Ishikawa (cell line): ENCODE data around the gene TSLP.

Source experiments
- CEBPB ChIP-seq: IDR thresholded peaks from 2 replicates; pipeline ENCODE4 v1.6.1; 2012
- CREB1 ChIP-seq: IDR thresholded peaks from 2 replicates; pipeline ENCODE4 v1.6.1; 2012; ENCODE audit warnings: low read depth
- NFIC ChIP-seq: IDR thresholded peaks from 2 replicates; pipeline ENCODE4 v1.6.1; 2012
- RAD21 ChIP-seq: IDR thresholded peaks from 2 replicates; pipeline ENCODE4 v1.6.1; 2012; ENCODE audit warnings: low read depth
- TAF1 ChIP-seq: IDR thresholded peaks from 2 replicates; pipeline ENCODE4 v1.6.1; 2012; ENCODE audit warnings: low read depth, mild to moderate bottlenecking
- TCF12 ChIP-seq: IDR thresholded peaks from 2 replicates; pipeline ENCODE4 v1.6.1; 2012; ENCODE audit warnings: low read depth
- TF ChIP-seq, protein P1 (sequence below): IDR thresholded peaks from 2 replicates; pipeline ENCODE4 v1.6.1; 2012

DNA sequence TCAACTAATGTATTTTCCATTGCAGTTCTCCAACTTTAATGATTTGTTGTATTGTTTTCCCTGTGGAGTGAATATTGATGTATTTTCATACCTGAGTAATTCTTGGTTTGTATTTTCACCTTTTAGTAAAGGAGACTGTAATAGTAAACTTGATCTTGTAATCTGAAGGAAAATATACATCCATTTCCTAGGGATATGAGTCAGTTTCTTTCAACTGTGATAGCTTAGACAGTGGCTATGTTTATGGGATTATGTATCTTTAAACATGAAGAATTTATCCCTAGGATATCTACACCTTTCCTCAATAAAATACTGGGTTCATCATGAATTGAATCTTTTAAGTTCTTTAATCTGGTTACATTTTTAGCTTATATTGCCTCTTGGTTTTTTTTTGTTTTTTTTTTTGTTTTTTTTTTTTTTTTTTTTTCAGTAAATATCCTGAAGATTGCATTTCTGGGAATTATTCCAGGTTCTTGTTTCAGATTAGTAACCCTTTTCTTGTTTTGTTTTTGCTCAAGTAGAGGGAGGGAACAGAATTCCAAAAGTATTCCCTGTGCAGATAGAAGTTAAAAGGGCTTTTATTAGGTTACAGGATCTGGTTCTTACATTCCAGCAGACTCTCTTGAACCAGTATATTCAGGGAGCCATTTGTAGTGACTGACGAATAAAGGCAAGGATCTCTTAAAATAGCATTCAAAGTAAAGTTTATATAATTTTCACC is 27.7 kb downstream of the TSLP start:
- TF ChIP-seq CEBPB (no peak), TAF1 (no peak), TCF12 (no peak), RAD21 (no peak), CREB1 (no peak), NFIC (no peak)
- TF ChIP-seq, protein P1, sequence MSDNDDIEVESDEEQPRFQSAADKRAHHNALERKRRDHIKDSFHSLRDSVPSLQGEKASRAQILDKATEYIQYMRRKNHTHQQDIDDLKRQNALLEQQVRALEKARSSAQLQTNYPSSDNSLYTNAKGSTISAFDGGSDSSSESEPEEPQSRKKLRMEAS = no peak
